Mesendoderm (in vitro differentiated cells): ENCODE results near the gene NOX3.

Source experiments
- DNase-seq: peaks from one replicate; pipeline ENCODE4 v3.0.0; 2013
- H2AK5ac ChIP-seq: 2 replicates; pipeline ENCODE4 v1.6.1; 2013; ENCODE audit warnings: low read length, inconsistent platforms
- H2BK120ac ChIP-seq: 2 replicates; pipeline ENCODE4 v1.6.1; 2013; ENCODE audit warnings: low read depth, mild to moderate bottlenecking, low read length, moderate library complexity, mixed read lengths
- H2BK15ac ChIP-seq: replicated peaks from 2 replicates; pipeline ENCODE4 v1.6.1; 2013; ENCODE audit warnings: low read depth, mild to moderate bottlenecking, moderate library complexity
- H2BK5ac ChIP-seq: 2 replicates; pipeline ENCODE4 v1.6.1; 2013; ENCODE audit warnings: low read length, inconsistent platforms
- H3K18ac ChIP-seq: 2 replicates; pipeline ENCODE4 v1.6.1; 2013; ENCODE audit warnings: mild to moderate bottlenecking, low read length, mixed read lengths
- H3K23ac ChIP-seq: one replicate; pipeline ENCODE4 v1.6.1; 2013; ENCODE audit warnings: low read length
- H3K27ac ChIP-seq: 2 replicates; pipeline ENCODE4 v1.5.1; 2013; ENCODE audit warnings: low read depth, mild to moderate bottlenecking, inconsistent platforms, low read length, moderate library complexity
- H3K27me3 ChIP-seq: 2 replicates; pipeline ENCODE4 v1.6.1; 2013; ENCODE audit warnings: low read length, control low read depth, mild to moderate bottlenecking, inconsistent platforms; ENCODE audit not compliant: insufficient read depth, poor library complexity
- H3K36me3 ChIP-seq: 2 replicates; pipeline ENCODE4 v1.6.1; 2013; ENCODE audit warnings: low read length, inconsistent platforms; ENCODE audit not compliant: control insufficient read depth, insufficient read depth
- H3K4ac ChIP-seq: one replicate; pipeline ENCODE4 v1.6.1; 2013; ENCODE audit warnings: low read depth, mild to moderate bottlenecking, low read length, moderate library complexity
- H3K4me1 ChIP-seq: 2 replicates; pipeline ENCODE4 v1.6.1; 2013; ENCODE audit warnings: low read depth, low read length, inconsistent platforms; ENCODE audit not compliant: control insufficient read depth
- H3K4me2 ChIP-seq: 2 replicates; pipeline ENCODE4 v1.6.1; 2013; ENCODE audit warnings: low read length
- H3K4me3 ChIP-seq: 2 replicates; pipeline ENCODE4 v1.5.1; 2013; ENCODE audit warnings: mild to moderate bottlenecking, low read length
- H3K56ac ChIP-seq: one replicate; pipeline ENCODE4 v1.6.1; 2013; ENCODE audit warnings: low read length
- H3K79me1 ChIP-seq: 2 replicates; pipeline ENCODE4 v1.6.1; 2013; ENCODE audit warnings: low read length, inconsistent platforms
- H3K79me2 ChIP-seq: 2 replicates; pipeline ENCODE4 v1.6.1; 2013; ENCODE audit warnings: mild to moderate bottlenecking, low read length; ENCODE audit not compliant: control insufficient read depth, insufficient read depth
- H3K9ac ChIP-seq: 2 replicates; pipeline ENCODE4 v1.6.1; 2013; ENCODE audit warnings: low read length, inconsistent platforms
- H4K5ac ChIP-seq: one replicate; pipeline ENCODE4 v1.6.1; 2013; ENCODE audit warnings: low read length
- H4K8ac ChIP-seq: one replicate; pipeline ENCODE4 v1.6.1; 2013; ENCODE audit warnings: low read depth, mild to moderate bottlenecking, control low read depth, low read length, moderate library complexity
- WGBS: extraction: QIAGEN DNeasy Blood & Tissue Kit; methylation state at CpG from one replicate; pipeline ENCODE4 v1.1.7; 2013; ENCODE audit warnings: low lambda C conversion rate, missing lambda C conversion rate; ENCODE audit not compliant: insufficient coverage; ENCODE audit errors: extremely low coverage; 5-methylcytosine and 5-hydroxymethylcytosine counted together

The NOX3 gene

GRCh38 chr6:155399745-155400653, 55.6 kb downstream of the NOX3 start:
- Histone ChIP-seq H3K27me3 (no peaks in the 10 kb centered on the region), H3K4me3 (no peak overlapping the region), H3K56ac (no peak overlapping the region), H3K18ac (no peak overlapping the region), H3K27ac (no peak overlapping the region), H3K4me1 (no peaks in the 10 kb centered on the region), H2BK15ac (no peak overlapping the region), H2BK120ac (no peak overlapping the region), H3K4me2 (no peak overlapping the region), H3K9ac (no peak overlapping the region), H2BK5ac (no peak overlapping the region), H4K8ac (no peak overlapping the region), H3K79me2 (no peaks in the 10 kb centered on the region), H4K5ac (no peak overlapping the region), H3K79me1 (no peaks in the 10 kb centered on the region), H2AK5ac (no peak overlapping the region), H3K23ac (no peak overlapping the region), H3K4ac (no peak overlapping the region), H3K36me3 (no peaks in the 10 kb centered on the region)
- WGBS = no CpG with 5 or more reads among the region's 15 CpGs
- DNase-seq = no peak

DNA sequence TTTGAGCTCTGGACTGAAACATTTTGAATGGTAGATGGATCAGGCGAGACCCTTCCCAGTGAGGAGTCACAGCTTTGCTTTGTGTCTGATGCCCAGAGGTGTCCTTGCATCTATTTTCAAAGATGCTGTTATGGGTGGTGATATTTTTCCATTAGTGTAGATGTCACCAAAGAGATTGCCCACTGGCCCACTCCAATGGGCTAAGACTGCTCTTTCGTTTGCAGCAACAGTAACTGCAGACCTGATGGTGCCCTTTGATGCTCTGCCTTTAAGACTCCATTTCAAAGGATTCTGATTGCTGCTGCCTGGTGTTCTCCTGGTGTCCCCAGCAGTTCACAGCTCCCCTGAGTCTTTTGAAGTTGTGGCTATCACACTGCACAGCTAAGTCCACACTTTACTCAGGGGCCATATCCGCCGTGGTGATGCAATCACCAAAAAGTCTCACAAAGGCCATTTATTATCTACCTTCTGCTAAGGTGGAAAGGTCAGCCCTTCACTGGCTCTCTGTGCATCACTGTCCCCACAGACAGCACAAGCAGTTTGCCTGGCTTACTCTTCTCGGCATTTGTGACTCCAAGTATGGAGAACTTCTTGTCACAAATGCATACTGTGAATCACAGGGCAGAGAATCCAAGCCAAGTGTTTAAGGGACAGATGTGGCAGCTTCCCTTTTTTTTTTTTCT, 56.4 kb downstream of the NOX3 start:
- Histone ChIP-seq H3K36me3 (no peaks in the 10 kb centered on the region), H3K79me1 (no peaks in the 10 kb centered on the region), H2AK5ac (no peak overlapping the region), H2BK15ac (no peak overlapping the region), H3K18ac (no peak overlapping the region), H4K5ac (no peak overlapping the region), H3K27ac (no peak overlapping the region), H3K4me1 (no peaks in the 10 kb centered on the region), H3K4me2 (no peak overlapping the region), H3K79me2 (no peaks in the 10 kb centered on the region), H3K9ac (no peak overlapping the region), H3K4ac (no peak overlapping the region), H4K8ac (no peak overlapping the region), H3K23ac (no peak overlapping the region), H3K56ac (no peak overlapping the region), H2BK5ac (no peak overlapping the region), H3K27me3 (no peaks in the 10 kb centered on the region), H3K4me3 (no peak overlapping the region), H2BK120ac (no peak overlapping the region)
- no CpG with 5 or more reads among the region's 5 CpGs for whole genome bisulfite sequencing
- DNase-seq = no peak

DNA sequence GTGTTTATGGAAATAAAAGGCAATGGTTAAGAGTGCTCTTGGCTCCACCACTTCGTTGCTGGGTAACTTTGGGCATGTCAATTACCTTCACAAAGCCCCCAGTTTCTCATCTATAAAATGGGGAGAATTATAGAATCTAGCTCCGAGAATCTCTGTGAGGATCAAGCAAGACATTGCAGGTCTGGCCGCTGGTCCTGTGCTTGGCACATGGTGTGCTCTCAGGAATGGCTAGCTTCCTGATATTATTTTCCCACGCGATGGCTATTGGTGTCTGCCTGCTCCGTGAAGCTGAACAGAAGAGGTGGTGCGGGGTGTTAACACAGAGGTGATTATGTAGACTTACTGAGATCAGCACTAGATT, 57.0 kb downstream of the NOX3 start:
- H3K4me2 ChIP-seq = no peak overlapping the region
- H3K27me3 ChIP-seq = no peaks in the 10 kb centered on the region
- H3K27ac ChIP-seq = no peak overlapping the region
- H2AK5ac ChIP-seq = no peak overlapping the region
- H3K23ac ChIP-seq = no peak overlapping the region
- H3K4ac ChIP-seq = no peak overlapping the region
- no peak overlapping the region for H4K8ac ChIP-seq
- no peak overlapping the region for H3K4me3 ChIP-seq
- H2BK15ac ChIP-seq = no peak overlapping the region
- no peaks in the 10 kb centered on the region for H3K36me3 ChIP-seq
- no peak overlapping the region for H4K5ac ChIP-seq
- no peaks in the 10 kb centered on the region for H3K4me1 ChIP-seq
- H3K79me1 ChIP-seq = no peaks in the 10 kb centered on the region
- no peak overlapping the region for H3K56ac ChIP-seq
- H3K79me2 ChIP-seq = no peaks in the 10 kb centered on the region
- H2BK5ac ChIP-seq = no peak overlapping the region
- no peak overlapping the region for H3K18ac ChIP-seq
- no peak for DNase-seq
- H2BK120ac ChIP-seq = no peak overlapping the region
- no peak overlapping the region for H3K9ac ChIP-seq
- no CpG with 5 or more reads among the region's 7 CpGs for WGBS

DNA sequence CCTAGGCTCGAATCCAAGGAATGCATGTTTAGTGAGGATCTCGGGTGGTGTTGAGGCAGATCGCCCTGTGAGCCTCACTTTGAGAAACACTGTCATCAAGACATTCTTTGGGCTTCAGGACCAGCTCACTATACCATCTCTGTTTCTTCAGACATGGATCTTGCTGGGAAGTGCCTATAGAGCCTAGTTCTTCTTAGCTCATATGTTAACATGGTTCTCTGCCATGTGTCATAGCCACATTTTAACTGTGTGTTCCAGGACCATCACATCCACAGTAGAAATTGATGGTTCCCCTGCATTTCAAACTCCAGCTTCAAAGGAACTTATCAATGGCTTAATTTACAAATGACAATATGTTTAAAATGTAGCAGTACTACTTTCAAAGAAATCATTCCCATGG, 57.4 kb downstream of the NOX3 start:
- Histone ChIP-seq H2BK120ac (no peak overlapping the region), H2BK5ac (no peak overlapping the region), H3K9ac (no peak overlapping the region), H4K5ac (no peak overlapping the region), H3K23ac (no peak overlapping the region), H3K18ac (no peak overlapping the region), H2AK5ac (no peak overlapping the region), H3K27me3 (no peaks in the 10 kb centered on the region), H3K36me3 (no peaks in the 10 kb centered on the region), H3K27ac (no peak overlapping the region), H3K79me1 (no peaks in the 10 kb centered on the region), H3K4me3 (no peak overlapping the region), H3K56ac (no peak overlapping the region), H3K4me2 (no peak overlapping the region), H3K79me2 (no peaks in the 10 kb centered on the region), H3K4ac (no peak overlapping the region), H2BK15ac (no peak overlapping the region), H3K4me1 (no peaks in the 10 kb centered on the region), H4K8ac (no peak overlapping the region)
- DNase-seq = no peak
- WGBS = no CpG with 5 or more reads among the region's 3 CpGs

- H3K4me1 ChIP-seq = no peaks in the 10 kb centered on the region
- DNase-seq = no peak
- no peak overlapping the region for H4K8ac ChIP-seq
- H2BK5ac ChIP-seq = no peak overlapping the region
- no peaks in the 10 kb centered on the region for H3K36me3 ChIP-seq
- no peak overlapping the region for H3K4ac ChIP-seq
- no peak overlapping the region for H2BK120ac ChIP-seq
- H3K4me3 ChIP-seq = no peak overlapping the region
- no peak overlapping the region for H3K4me2 ChIP-seq
- H3K9ac ChIP-seq = no peak overlapping the region
- H3K79me2 ChIP-seq = no peaks in the 10 kb centered on the region
- H3K27me3 ChIP-seq = no peaks in the 10 kb centered on the region
- H2BK15ac ChIP-seq = no peak overlapping the region
- H3K56ac ChIP-seq = no peak overlapping the region
- no peak overlapping the region for H3K18ac ChIP-seq
- WGBS = no CpG with 5 or more reads among the region's 3 CpGs
- H3K23ac ChIP-seq = no peak overlapping the region
- no peak overlapping the region for H4K5ac ChIP-seq
- H3K79me1 ChIP-seq = no peaks in the 10 kb centered on the region
- no peak overlapping the region for H3K27ac ChIP-seq
- no peak overlapping the region for H2AK5ac ChIP-seq
Observed at GRCh38 chr6:155397172-155397705, 58.4 kb downstream of the NOX3 start.
